H1 (cell line): Measurements from ENCODE around the gene CDT1.

Source experiments
- CREB1 ChIP-seq: IDR thresholded peaks from 2 replicates; pipeline ENCODE4 v1.6.1; 2012; ENCODE audit warnings: inconsistent platforms
- CTCF ChIP-seq, 3 experiments: IDR thresholded peaks; 1 replicate in 2 of 3; 2 replicates in 1 of 3; pipeline versions ENCODE4 v1.5.1 to v1.6.1; 2011; ENCODE audit warnings: low read length in 3 of 3, mild to moderate bottlenecking in 3 of 3, inconsistent platforms in 2 of 3, low read depth in 1 of 3, moderate library complexity in 1 of 3; ENCODE audit not compliant: insufficient read depth in 1 of 3; ENCODE audit errors: control extremely low read depth in 1 of 3
- EP300 ChIP-seq, 2 experiments: IDR thresholded peaks; 1 replicate in 1 of 2; 2 replicates in 1 of 2; pipeline ENCODE4 v1.6.1; 2011 to 2012; ENCODE audit warnings: low read depth in 2 of 2, low read length in 2 of 2, mild to moderate bottlenecking in 2 of 2, borderline replicate concordance in 1 of 2, inconsistent platforms in 1 of 2, moderate library complexity in 1 of 2
- EZH2 ChIP-seq: fragments of 200-600 bp; sonication (generic); IDR thresholded peaks from 2 replicates; pipeline ENCODE4 v1.7.1; 2012; ENCODE audit warnings: low read depth, mild to moderate bottlenecking, moderate library complexity, low read length, inconsistent platforms; ENCODE audit not compliant: severe bottlenecking
- FOSL1 ChIP-seq: IDR thresholded peaks from 2 replicates; pipeline ENCODE4 v1.6.1; 2011; ENCODE audit warnings: mild to moderate bottlenecking, low read depth, low read length, moderate library complexity; ENCODE audit not compliant: insufficient read depth
- GTF2F1 ChIP-seq: IDR thresholded peaks from 2 replicates; pipeline ENCODE4 v1.6.1; 2012; ENCODE audit warnings: low read depth, low read length, improper control_type of control experiment, borderline replicate concordance
- RBBP5 ChIP-seq: IDR thresholded peaks from 2 replicates; pipeline ENCODE4 v1.7.1; 2012; ENCODE audit warnings: low read depth, mild to moderate bottlenecking, inconsistent platforms, low read length, moderate library complexity, borderline replicate concordance
- SP1 ChIP-seq: IDR thresholded peaks from 2 replicates; pipeline ENCODE4 v1.6.1; 2011; ENCODE audit warnings: low read depth, low read length

DNA sequence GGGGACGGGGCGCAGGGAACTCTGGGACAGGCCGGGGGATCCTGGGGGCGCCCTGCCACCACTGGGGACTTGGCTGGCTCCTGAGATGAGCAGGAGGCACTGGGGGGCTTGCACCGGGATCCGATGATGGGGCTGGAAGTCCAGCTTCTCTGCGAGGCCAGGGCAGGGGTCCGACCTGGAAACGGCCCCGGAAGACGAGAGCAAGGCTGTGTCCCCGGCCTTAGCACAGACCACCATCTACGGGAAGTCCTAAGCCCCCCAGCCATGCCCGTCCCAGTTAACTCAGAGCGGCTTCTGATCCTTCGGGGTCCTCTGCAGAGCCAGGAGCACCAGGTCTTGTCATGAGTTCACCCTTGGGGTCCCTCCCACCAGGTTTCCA is 573 bp downstream of the CDT1 start:
- TF ChIP-seq RBBP5 (no peak), CTCF (IDR thresholded peaks at IDR 0.05; ENCODE audit: control extremely low read depth in 1 of 3, insufficient read depth in 1 of 3, low read depth in 1 of 3, low read length in 3 of 3) (no peak), SP1 (no peak), EZH2 (no peak), GTF2F1 (no peak), EP300 (IDR thresholded peaks at IDR 0.05; ENCODE audit: borderline replicate concordance in 1 of 2, low read depth in 2 of 2, low read length in 2 of 2) (no peak), CREB1 (no peak), FOSL1 (no peak)
